Endothelial cell of umbilical vein (primary cell): ENCODE measurements around the gene MYEOV. TPM values are rescaled to one million over a fixed set of nuclear protein-coding genes. Genes with fewer than 3 reads are reported as not detected.

ENCODE experiments used
- BruUV-seq: library from RNA; stranded (reverse); fragments of 400-500 nt; replicated peaks from 2 replicates; lab custom pipeline; 2021; lab: Mats Ljungman, UMichigan
- CTCF ChIA-PET: fragments of 300-600, 350-600 bp; sonication (Branson Sonifier 250); formaldehyde crosslinking; loops from one replicate; lab custom pipeline; 2021; ENCODE audit warnings: antibody characterized with exemption, inconsistent platforms; lab: Charles Lee
- POLR2A ChIA-PET: fragments of 300-600, 350-600 bp; sonication (Branson Sonifier 250); formaldehyde crosslinking; loops from one replicate; lab custom pipeline; 2021; ENCODE audit warnings: antibody characterized with exemption, inconsistent platforms; lab: Charles Lee
- DNase-seq: peaks from one replicate; pipeline ENCODE4 v3.0.0-alpha.2; 2011; ENCODE audit warnings: low read depth, low spot score
- FAIRE-seq: peaks from 2 replicates; lab custom pipeline; 2011; peaks lifted over from hg19 to GRCh38; lab: Jason Lieb, UNC
- H2AFZ ChIP-seq: 2 replicates; pipeline ENCODE4 v1.6.0; 2012; ENCODE audit warnings: low read depth, low read length, control low read depth, inconsistent platforms
- H3K27ac ChIP-seq: 2 replicates; pipeline ENCODE4 v1.5.1; 2011; ENCODE audit warnings: low read depth, mild to moderate bottlenecking, control low read depth, low read length, moderate library complexity; ENCODE audit not compliant: insufficient read depth
- H3K27me3 ChIP-seq, 2 experiments: 2 replicates each; pipeline versions ENCODE4 v1.6.0 to v1.6.1; 2011; ENCODE audit warnings: low read length in 2 of 2, mixed read lengths in 1 of 2; ENCODE audit not compliant: control insufficient read depth in 2 of 2, insufficient read depth in 2 of 2
- H3K36me3 ChIP-seq, 2 experiments: 2 replicates in 1 of 2; 3 replicates in 1 of 2; pipeline ENCODE4 v1.5.1; 2011; ENCODE audit warnings: low read length in 2 of 2, mild to moderate bottlenecking in 1 of 2, moderate library complexity in 1 of 2; ENCODE audit not compliant: control insufficient read depth in 2 of 2, insufficient read depth in 2 of 2; ENCODE audit errors: extremely low read depth in 1 of 2
- H3K4me1 ChIP-seq: 3 replicates; pipeline ENCODE4 v1.5.1; 2011; ENCODE audit warnings: mild to moderate bottlenecking, low read length; ENCODE audit not compliant: control insufficient read depth, insufficient read depth; ENCODE audit errors: extremely low read depth
- H3K4me2 ChIP-seq: 2 replicates; pipeline ENCODE4 v1.6.1; 2011; ENCODE audit warnings: low read length, control low read depth, mixed read lengths; ENCODE audit not compliant: insufficient read depth
- H3K4me3 ChIP-seq, 3 experiments: fragments of 200-600 bp in 1 of 3; sonication (generic), shearing (Covaris generic) in 1 of 3; replicated peaks in 1 of 3; 2 replicates each; pipeline ENCODE4 v1.5.1; 2011 to 2016; ENCODE audit warnings: control low read depth in 3 of 3, low read length in 3 of 3, mild to moderate bottlenecking in 2 of 3, inconsistent platforms in 1 of 3, low read depth in 1 of 3, moderate library complexity in 1 of 3; ENCODE audit not compliant: insufficient read depth in 1 of 3
- H3K79me2 ChIP-seq: 2 replicates; pipeline ENCODE4 v1.6.0; 2012; ENCODE audit warnings: low read length, inconsistent platforms; ENCODE audit not compliant: control insufficient read depth, insufficient read depth
- H3K9ac ChIP-seq: replicated peaks from 2 replicates; pipeline ENCODE3; 2011; ENCODE audit warnings: low read length, control low read depth; ENCODE audit not compliant: insufficient read depth; ENCODE audit errors: extremely low read depth
- H3K9me1 ChIP-seq: replicated peaks from 3 replicates; pipeline ENCODE4 v1.6.0; 2011; ENCODE audit warnings: mild to moderate bottlenecking, low read length; ENCODE audit not compliant: control insufficient read depth, insufficient read depth; ENCODE audit errors: extremely low read depth
- H3K9me3 ChIP-seq: replicated peaks from 2 replicates; pipeline ENCODE4 v1.5.1; 2012; ENCODE audit warnings: low read length, inconsistent platforms; ENCODE audit not compliant: control insufficient read depth, insufficient read depth
- H4K20me1 ChIP-seq: replicated peaks from 2 replicates; pipeline ENCODE3; 2011; ENCODE audit warnings: mild to moderate bottlenecking, low read length; ENCODE audit not compliant: control insufficient read depth, insufficient read depth; ENCODE audit errors: extremely low read depth
- EZH2 ChIP-seq: IDR thresholded peaks from 2 replicates; pipeline ENCODE4 v1.6.1; 2012; ENCODE audit warnings: borderline replicate concordance, low read depth, mild to moderate bottlenecking, moderate library complexity, low read length, inconsistent platforms; ENCODE audit not compliant: severe bottlenecking
- GATA2 ChIP-seq: IDR thresholded peaks from 2 replicates; pipeline ENCODE4 v1.7.0; 2011; ENCODE audit warnings: low read depth, mild to moderate bottlenecking, moderate library complexity, mixed read lengths, low read length; ENCODE audit not compliant: insufficient read length, insufficient read depth
- MYC ChIP-seq: IDR thresholded peaks from one replicate; pipeline ENCODE4 v1.6.1; 2011; ENCODE audit warnings: mild to moderate bottlenecking, low read depth, low read length
- dilution Hi-C: fragments of 300-500 bp; cut with MboI; formaldehyde crosslinking; loops from one replicate; pipeline ENCODE4 v1.15.0; 2019; ENCODE audit warnings: low sequenced_read_pairs; ENCODE audit not compliant: extremely low pct_ligation_motif_present
- intact Hi-C: fragments of 100-400 bp; cut with micrococcal nuclease; formaldehyde crosslinking; loops from one replicate; pipeline ENCODE4 v1.10.0; 2022
- polyA plus RNA-seq, 4 experiments: library from polyadenylated mRNA; depleted of rRNA in 3 of 4; stranded (reverse) in 3 of 4; unstranded in 1 of 4; fragments of >200 nt; gene quantifications; 2 replicates each; pipeline versions ENCODE4 v1.2.1 to v1.2.3, GENCODE V29; 2011 to 2012; ENCODE audit warnings: missing spikeins in 1 of 4
- total RNA-seq: library from RNA; stranded (reverse); gene quantifications from 2 replicates; pipeline ENCODE4 v1.2.3, GENCODE V29; 2021
- TF ChIP-seq, protein P1 (sequence below): IDR thresholded peaks from 2 replicates; pipeline ENCODE4 v1.6.1; 2011; ENCODE audit not compliant: insufficient read depth, insufficient read length
- TF ChIP-seq, protein P2 (sequence below), 2 donors: IDR thresholded peaks; 1 replicate in 1 of 2; 2 replicates in 1 of 2; pipeline ENCODE4 v1.5.1; 2011; ENCODE audit warnings: low read length in 2 of 2, mild to moderate bottlenecking in 2 of 2, moderate library complexity in 2 of 2, control low read depth in 1 of 2, inconsistent platforms in 1 of 2, low read depth in 1 of 2; ENCODE audit not compliant: insufficient read depth in 1 of 2; ENCODE audit errors: extremely low read depth in 1 of 2

The MYEOV gene
- total and polyA plus RNA-seq, 2 donors (not counting 3 experiments of a cell fraction or from before 2014, with no cell fraction given), result 3.8 to 14.4 TPM

DNA sequence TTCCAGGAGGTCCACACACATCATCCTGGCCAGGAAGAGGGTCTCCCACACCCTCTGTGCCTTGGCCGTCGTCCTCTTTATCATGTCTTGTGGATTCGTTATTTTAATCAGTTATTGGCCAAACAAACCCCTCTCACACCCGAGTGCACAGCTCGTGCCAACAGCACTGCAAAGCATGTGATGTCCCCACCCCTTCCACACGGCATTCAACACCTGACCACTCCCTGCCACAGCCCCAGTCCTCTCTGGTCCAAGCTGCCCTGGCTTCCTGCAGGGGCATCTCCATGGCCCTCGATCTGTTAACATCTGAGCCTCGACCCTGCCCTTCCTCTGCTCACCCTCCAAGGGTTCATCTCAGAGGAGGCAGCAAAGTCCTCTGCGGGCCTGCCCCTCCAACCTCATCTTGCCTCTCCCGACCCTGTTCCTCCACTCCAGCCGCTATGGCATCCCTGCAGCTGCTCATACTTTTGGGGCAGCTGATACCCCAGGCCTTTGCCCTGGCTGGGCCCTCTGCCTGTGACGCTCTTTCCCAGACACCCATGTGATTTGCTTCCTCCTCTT lies 14.0 kb downstream of the MYEOV start:
- H4K20me1 ChIP-seq, result no peaks in the 10 kb centered on the region
- H3K4me1 ChIP-seq, result peaks cover 20% of the 10 kb centered on the region
- no peaks in the 10 kb centered on the region for H3K9me3 ChIP-seq
- no peak overlapping the region for H3K4me3 ChIP-seq
- TF ChIP-seq, protein P1, sequence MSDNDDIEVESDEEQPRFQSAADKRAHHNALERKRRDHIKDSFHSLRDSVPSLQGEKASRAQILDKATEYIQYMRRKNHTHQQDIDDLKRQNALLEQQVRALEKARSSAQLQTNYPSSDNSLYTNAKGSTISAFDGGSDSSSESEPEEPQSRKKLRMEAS, result no peak
- TF ChIP-seq MYC (no peak), EZH2 (no peak)
- FAIRE-seq (no peak), DNase-seq (no peak)
- CTCF ChIA-PET, result interaction anchor here (0.7 kb wide), 1 partner anchor 15 kb away, joined by 3 read pairs; no protein-coding TSS in a partner anchor
- intact Hi-C loops, result no loop called here
- H3K9ac ChIP-seq, result no peak overlapping the region
- no peaks in the 10 kb centered on the region for H3K9me1 ChIP-seq
- no peak overlapping the region for H3K27ac ChIP-seq
- POLR2A ChIA-PET, result no interaction called here
- H3K27me3 ChIP-seq, result no peaks in the 10 kb centered on the region
- no peaks in the 10 kb centered on the region for H3K36me3 ChIP-seq
- BruUV-seq, result no TSS peak
- dilution Hi-C loops, result no loop called here
- no peak overlapping the region for H2AFZ ChIP-seq
- H3K79me2 ChIP-seq, result peaks cover 13% of the 10 kb centered on the region
- H3K4me2 ChIP-seq, result no peak overlapping the region

DNA sequence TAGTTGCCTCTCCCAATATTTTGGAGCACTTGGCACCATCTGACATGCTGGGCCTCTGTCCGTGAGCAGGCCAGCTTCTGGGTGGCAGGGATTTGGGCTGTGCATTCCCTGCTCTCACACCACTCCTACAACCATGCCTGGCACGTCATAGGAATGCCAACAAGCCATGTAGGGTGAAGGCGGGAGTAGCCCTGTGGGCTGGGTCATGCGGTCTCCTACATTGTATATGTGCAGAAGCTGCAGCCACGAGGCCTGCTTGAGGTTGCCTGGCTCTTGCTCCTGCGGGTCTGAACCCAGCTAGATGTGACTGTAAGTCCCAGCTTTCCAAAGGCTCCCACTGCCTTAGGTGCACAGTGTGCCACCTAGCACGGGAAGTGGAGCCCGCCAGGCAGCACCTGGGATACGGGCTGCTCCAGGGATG lies 14.5 kb downstream of the MYEOV start:
- Histone ChIP-seq H3K36me3 (no peaks in the 10 kb centered on the region), H3K27me3 (no peaks in the 10 kb centered on the region), H4K20me1 (no peaks in the 10 kb centered on the region), H3K9ac (no peak overlapping the region), H3K9me1 (no peaks in the 10 kb centered on the region), H3K9me3 (no peaks in the 10 kb centered on the region), H3K27ac (no peak overlapping the region), H3K4me2 (no peak overlapping the region), H3K4me1 (peaks cover 22% of the 10 kb centered on the region), H2AFZ (no peak overlapping the region), H3K4me3 (no peak overlapping the region), H3K79me2 (peaks cover 9% of the 10 kb centered on the region)
- no peak for TF ChIP-seq GATA2
- TF ChIP-seq, protein P2, sequence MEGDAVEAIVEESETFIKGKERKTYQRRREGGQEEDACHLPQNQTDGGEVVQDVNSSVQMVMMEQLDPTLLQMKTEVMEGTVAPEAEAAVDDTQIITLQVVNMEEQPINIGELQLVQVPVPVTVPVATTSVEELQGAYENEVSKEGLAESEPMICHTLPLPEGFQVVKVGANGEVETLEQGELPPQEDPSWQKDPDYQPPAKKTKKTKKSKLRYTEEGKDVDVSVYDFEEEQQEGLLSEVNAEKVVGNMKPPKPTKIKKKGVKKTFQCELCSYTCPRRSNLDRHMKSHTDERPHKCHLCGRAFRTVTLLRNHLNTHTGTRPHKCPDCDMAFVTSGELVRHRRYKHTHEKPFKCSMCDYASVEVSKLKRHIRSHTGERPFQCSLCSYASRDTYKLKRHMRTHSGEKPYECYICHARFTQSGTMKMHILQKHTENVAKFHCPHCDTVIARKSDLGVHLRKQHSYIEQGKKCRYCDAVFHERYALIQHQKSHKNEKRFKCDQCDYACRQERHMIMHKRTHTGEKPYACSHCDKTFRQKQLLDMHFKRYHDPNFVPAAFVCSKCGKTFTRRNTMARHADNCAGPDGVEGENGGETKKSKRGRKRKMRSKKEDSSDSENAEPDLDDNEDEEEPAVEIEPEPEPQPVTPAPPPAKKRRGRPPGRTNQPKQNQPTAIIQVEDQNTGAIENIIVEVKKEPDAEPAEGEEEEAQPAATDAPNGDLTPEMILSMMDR (IDR thresholded peaks at IDR 0.05; ENCODE audit: extremely low read depth in 1 of 2, insufficient read depth in 1 of 2, low read depth in 1 of 2, low read length in 2 of 2), result no peak
- DNase-seq, result no peak
- intact Hi-C loops, result no loop called here
- dilution Hi-C loops, result no loop called here
- BruUV-seq, result no TSS peak
- FAIRE-seq, result no peak
- CTCF ChIA-PET, result no interaction called here
- POLR2A ChIA-PET, result no interaction called here
